T-helper 9 cell (primary cell): ENCODE measurements around the gene KLK2.
A peak's percentile ranks its signal among the peaks of the same experiment; 100 is the strongest.
"Not testable (repeated sequence)": the region's sequence is repeated elsewhere in the genome, so short reads cannot be mapped to it uniquely, and the experiment has no call there.

ENCODE experiments used
- DNase-seq: peaks from one replicate; pipeline ENCODE4 v3.0.0-alpha.2; 2020

Gene KLK2

DNA sequence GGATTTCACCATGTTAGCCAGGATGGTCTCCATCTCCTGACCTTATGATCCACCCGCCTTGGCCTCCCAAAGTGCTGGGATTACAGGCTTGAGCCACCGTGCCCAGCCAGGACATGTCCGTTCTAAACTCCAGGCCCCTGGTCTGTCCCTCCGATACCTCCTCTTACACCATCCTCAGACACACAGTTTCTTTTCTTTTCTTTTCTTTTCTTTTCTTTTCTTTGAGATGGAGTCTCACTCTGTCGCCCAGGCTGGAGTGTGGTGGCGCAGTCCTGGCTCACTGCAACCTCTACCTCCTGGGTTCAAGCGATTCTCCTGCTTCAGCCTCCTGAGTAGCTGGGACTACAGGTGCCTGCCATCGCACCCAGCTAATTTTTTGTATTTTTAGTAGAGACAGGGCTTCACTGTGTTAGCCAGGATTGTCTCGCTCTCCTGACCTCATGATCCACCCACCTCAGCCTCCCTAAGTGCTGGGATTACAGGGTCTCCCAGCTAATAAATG is 22.9 kb downstream of the KLK2 start:
- not testable (repeated sequence) for DNase-seq

- no peak for DNase-seq
These were observed 23.5 kb downstream of the KLK2 start for GRCh38 chr19:50896591-50897190.

- no peak for DNase-seq
These were observed 24.0 kb downstream of the KLK2 start for GRCh38 chr19:50897191-50897607.

- DNase-seq, result no peak
These were observed 24.4 kb downstream of the KLK2 start for GRCh38 chr19:50897612-50898011.

DNA sequence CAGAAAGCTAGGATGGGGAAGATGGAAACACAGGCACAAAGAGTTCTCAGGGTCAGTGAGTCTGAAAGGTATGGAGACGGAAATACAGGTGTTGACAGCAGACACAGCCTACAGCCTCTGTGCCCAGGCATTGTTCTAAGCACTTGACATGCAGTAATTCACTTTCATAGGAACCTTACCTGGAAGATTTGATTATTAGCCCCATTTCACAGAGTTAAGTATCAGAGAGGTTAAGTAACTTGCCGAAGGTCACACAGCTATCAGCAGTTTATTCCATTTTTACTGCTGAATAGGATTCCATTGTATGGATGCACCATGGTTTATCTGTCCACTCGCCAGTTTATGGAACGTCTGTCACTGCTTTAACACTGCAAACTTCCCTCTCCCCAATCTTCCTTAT is 24.8 kb downstream of the KLK2 start:
- DNase-seq, result no peak

DNA sequence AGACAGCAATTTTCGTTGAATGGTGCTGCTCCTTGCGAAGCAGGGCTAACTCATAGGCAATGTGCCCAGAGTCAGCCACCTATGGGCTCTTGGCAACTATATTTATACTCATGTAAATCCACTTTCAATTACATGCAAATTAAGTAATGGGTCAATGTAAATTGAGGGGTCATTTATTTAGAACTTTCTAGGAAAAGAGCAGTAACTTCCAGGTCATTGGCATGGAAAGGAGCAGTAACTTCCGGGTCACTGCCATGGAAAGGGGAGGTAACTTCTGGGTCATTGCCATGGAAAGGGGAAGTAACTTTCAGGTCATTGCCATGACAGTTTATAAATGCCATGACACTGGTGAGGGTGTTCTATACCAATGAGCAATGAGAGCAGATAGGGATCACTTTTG is 26.3 kb downstream of the KLK2 start:
- DNase-seq, result no peak

- DNase-seq, result no peak
These were observed 29.4 kb downstream of the KLK2 start for GRCh38 chr19:50902640-50903039.

DNA sequence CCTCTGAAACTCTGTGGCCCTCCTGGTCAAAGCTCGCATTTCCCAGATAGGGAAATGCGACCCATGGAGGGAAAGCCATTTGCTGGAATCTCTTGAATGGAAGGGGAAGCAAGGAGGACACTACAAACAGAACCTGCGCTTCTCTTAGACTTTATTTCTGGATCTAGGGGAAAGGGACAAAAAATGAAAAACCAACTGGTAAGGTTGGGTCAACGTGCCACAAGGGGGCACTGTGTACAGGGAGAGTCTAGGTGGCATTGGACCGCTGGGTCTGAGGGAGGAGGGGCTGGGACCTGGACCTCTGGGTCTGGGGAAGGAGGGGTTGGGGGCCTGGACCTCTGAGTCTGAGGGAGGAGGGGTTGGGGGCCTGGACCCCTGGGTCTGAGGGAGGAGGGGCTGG is 33.0 kb downstream of the KLK2 start:
- peak; percentile 16 for DNase-seq

DNA sequence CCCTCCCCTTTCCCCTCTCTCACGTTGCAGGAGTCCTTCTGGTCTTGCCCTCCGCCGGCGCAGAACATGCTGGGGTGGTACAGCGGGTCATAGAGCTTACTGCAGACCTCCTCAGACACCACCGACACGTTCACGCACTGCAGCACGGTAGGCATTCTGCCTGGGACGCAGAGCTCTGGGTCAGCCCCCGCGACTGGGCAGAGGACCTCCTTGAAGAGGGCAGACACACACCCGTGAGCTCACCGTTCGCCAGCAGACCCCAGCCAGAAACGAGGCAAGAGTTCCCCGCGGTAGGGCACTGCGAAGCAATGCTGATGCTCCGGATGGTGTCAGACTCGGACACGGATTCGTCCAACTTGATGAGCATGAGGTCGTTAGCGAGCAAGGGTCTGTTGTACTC is 35.1 kb downstream of the KLK2 start:
- no peak for DNase-seq

DNA sequence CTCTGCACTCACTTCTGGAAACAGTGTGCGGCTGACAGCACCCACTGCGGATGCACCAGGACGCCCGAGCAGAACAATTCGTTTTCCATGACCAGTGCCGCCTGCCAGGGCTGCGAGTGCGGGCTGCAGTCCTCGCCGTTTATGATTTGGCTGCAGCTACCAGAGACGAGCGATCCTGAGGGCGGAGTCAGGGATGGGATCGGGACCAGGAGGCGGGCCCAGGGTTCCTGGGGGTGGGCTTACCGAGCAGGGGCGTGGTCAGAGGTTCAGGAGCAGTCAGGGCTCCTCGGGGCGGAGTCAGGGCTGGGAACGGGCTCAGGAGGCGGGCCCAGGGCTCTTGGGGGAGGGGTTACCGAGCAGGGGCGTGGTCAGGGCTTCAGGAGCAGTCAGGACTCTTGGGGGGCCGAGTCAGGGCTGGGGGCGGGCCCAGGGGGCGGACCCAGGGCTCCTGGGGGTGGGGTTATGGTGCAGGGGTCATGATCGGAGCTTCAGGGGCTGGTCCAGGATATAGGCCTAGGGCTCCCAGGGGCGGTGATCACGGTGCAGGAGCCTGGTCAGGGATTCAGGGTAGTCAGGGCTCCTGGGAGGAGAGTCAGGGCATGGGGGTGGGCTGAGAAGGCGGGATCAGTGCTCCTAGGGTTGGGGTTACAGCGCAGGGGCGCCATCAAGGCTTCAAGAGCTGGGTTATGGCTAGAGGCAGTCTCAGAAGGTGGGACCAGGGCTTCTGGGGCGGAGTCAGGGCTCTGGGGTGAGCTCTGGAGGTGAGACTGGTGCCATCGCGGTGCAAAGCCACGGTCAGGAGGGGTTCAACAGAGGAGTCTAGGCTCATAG is 36.2 kb downstream of the KLK2 start:
- DNase-seq, result no peak

- DNase-seq, result no peak
These were observed 37.5 kb downstream of the KLK2 start for GRCh38 chr19:50910722-50911121.

DNA sequence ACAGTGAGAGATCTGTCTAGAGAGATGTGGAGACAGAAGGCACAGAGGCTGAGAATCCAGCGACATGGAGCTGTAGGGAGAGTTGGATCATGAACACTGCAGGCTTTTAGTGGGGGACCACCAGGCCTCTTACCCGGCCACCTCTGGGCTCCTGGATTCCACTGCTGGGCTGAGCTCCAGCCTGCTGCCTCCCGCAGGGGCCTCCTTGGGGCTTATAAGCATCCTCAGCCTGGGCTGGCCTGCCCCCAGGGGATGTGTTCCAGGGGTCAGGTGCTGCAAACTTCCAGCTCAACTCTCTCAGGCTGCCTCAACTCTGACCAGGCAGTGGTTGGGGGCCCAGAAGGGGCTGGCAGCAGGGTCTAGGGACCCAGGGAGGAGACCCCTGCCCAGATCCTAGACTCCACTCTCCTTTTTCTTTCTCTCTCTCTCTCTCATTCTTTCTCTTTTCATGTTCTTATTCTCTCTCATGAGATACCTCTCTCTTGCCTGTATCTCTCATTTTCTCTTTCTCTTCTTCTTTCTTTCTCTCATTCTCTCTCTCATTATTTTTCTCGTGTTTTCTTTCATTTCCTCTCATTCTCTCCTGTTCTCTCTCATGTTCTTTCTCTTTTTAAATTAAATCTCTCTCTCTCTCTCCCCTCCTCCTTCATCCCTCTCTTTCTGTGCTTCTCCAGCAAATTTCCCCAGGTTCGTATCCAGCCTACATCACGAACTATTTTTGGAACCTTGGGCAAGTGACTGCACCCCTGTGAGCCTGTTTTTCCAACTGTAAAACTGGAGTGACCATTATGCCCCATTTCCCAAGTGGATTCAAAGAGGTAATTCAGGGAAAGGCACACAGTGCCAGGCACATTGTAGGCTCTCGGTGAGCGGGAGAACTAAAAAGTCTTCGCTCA is 38.2 kb downstream of the KLK2 start, which contains the start of gene KLK4:
Gene KLK4 (minus strand): TSS at position 190 of the 896 bp plus-strand sequence. CDS start 657 bp downstream, outside the sequence.
- DNase-seq, result no peak

DNA sequence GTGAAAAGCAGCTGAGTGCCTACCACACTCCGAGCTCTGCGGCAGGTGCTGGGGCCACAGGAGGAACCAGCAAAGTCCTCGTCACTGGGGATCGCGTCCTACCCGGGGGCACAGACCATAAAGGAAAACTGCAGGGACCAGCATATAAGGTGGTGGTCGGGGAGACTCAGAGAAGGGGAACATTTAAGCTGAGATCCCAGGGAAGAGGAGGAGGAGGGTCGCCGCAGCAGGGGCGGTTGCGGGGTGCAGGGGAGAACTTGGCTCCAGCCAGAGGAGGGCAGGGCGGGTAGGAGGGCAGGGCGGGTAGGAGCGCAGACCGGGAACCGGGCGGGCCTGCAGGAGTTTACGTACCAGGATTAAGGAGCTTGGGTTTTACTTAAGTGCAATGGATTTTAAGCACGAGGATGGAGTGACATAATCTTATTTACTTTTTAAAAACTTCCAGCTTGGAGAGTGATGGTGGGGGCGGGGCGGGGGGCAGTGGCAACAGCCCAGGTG is 38.9 kb downstream of the KLK2 start:
- DNase-seq, result no peak

DNA sequence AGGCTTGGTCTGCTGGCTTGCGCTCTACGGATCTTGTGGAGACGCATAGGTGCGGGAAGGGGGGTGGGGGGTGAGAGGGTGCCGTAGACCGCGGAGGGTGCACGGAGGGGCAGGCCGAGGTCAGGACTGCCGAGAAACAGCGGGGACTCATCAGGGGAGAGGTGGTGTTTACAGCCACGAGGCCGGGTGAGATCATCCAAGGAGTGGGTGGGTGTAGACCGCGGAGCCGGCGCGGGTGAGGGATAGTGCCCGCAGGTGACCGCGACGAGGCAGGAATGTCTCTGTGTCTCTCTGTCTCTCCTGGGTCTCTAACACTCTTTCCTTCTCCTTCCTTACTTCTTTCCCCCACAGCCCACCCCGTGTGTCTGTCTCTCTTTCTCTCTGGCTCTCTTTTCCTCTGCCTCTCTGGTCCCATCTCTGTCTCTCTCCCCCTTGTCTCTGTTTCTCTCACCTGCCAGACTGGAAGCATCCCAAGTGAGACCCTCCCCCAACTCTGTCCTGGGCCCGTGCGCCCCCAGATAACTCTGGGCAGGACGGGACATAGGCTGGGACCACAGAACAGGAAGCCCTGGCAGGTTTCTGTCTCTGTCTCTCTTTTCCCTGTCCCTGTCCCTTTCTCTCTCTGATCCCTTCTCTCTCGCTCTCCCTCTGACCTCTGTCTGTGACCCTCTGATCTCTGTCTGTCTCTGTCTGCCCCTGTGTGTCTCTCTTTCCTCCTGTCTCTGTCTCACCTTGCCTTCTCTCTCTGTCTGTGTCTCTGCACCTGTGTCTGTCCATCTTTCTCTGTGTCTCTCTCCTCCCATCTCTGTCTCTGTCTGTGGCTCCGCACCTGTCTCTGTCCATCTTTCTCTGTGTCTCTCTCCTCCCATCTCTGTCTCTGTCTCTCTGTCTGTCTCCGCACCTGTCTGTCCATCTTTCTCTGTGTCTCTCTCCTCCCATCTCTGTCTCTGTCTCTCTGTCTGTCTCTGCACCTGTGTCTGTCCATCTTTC is 39.8 kb downstream of the KLK2 start:
- DNase-seq, result no peak

- DNase-seq, result no peak
These were observed 42.8 kb downstream of the KLK2 start for GRCh38 chr19:50916069-50916468.

GRCh38 chr19:50921426-50922316 is 48.4 kb downstream of the KLK2 start:
- DNase-seq, result no peak

GRCh38 chr19:50922317-50922853 is 49.1 kb downstream of the KLK2 start:
- peak; percentile 58 for DNase-seq

- DNase-seq, result no peak
These were observed 51.3 kb downstream of the KLK2 start for GRCh38 chr19:50924586-50924985.

- no peak for DNase-seq
These were observed 52.5 kb downstream of the KLK2 start for GRCh38 chr19:50925734-50926133.

GRCh38 chr19:50926144-50926543 is 52.9 kb downstream of the KLK2 start:
- no peak for DNase-seq
